GM12878 (cell line): ENCODE measurements around the gene ENO2. TPM values are rescaled to one million over a fixed set of nuclear protein-coding genes. Genes with fewer than 3 reads are reported as not detected.

ENCODE experiments used
- BCL3 ChIP-seq: IDR thresholded peaks from 2 replicates; pipeline ENCODE4 v1.6.1; 2011; ENCODE audit warnings: borderline replicate concordance, low read depth, mild to moderate bottlenecking, moderate library complexity, low read length; ENCODE audit not compliant: insufficient read depth, poor library complexity, severe bottlenecking
- CHD2 ChIP-seq: IDR thresholded peaks from 2 replicates; pipeline ENCODE4 v1.6.1; 2011; ENCODE audit warnings: low read depth, low read length, improper control_type of control experiment, borderline replicate concordance
- ESRRA ChIP-seq: IDR thresholded peaks from 2 replicates; pipeline ENCODE4 v1.6.1; 2012; ENCODE audit warnings: mild to moderate bottlenecking, low read length, improper control_type of control experiment
- GATAD2B ChIP-seq: fragments of 450-650 bp; conservative IDR thresholded peaks from 2 replicates; pipeline ENCODE4 v1.6.1; 2017; ENCODE audit warnings: low read depth, mild to moderate bottlenecking, moderate library complexity
- HDAC2 ChIP-seq: fragments of 200-600 bp; sonication (generic); IDR thresholded peaks from 2 replicates; pipeline ENCODE4 v1.6.1; 2017
- HSF1 ChIP-seq: fragments of 150-350 bp; IDR thresholded peaks from 2 replicates; pipeline ENCODE4 v1.6.1; 2014; ENCODE audit warnings: mild to moderate bottlenecking, low read depth, low read length
- MEF2A ChIP-seq: IDR thresholded peaks from 2 replicates; pipeline ENCODE4 v1.6.1; 2011; ENCODE audit warnings: low read depth, mild to moderate bottlenecking, low read length, moderate library complexity; ENCODE audit not compliant: insufficient read depth
- SREBF2 ChIP-seq: IDR thresholded peaks from 2 replicates; pipeline ENCODE4 v1.6.1; 2012; ENCODE audit warnings: mild to moderate bottlenecking, low read length
- USF2 ChIP-seq: IDR thresholded peaks from 2 replicates; pipeline ENCODE4 v1.6.1; 2011; ENCODE audit warnings: low read depth, low read length, improper control_type of control experiment, borderline replicate concordance
- ZBTB40 ChIP-seq: fragments of 450-650 bp; IDR thresholded peaks from 2 replicates; pipeline ENCODE4 v1.6.1; 2016; ENCODE audit warnings: mild to moderate bottlenecking, moderate library complexity, borderline replicate concordance
- ZNF687 ChIP-seq: fragments of 450-650 bp; IDR thresholded peaks from 2 replicates; pipeline ENCODE4 v1.6.1; 2017; ENCODE audit warnings: mild to moderate bottlenecking, moderate library complexity
- polyA plus RNA-seq, 11 experiments: library from polyadenylated mRNA; depleted of rRNA in 4 of 11; unstranded in 6 of 11; stranded (reverse) in 5 of 11; fragments of >200 nt; fragmentation: Nextera tagmentation in 4 of 11; fragmentation: Illumina TruSeq in 1 of 11; extraction: Ambion mirVana in 4 of 11; extraction: Trizol in 1 of 11; gene quantifications; 1 replicate in 1 of 11; 2 replicates in 10 of 11; pipeline versions ENCODE4 v1.2.1 to v1.2.3, GENCODE V29; 2011 to 2016; ENCODE audit warnings: inconsistent platforms in 2 of 11, missing spikeins in 2 of 11, low read depth in 1 of 11
- total RNA-seq, 4 experiments: library from RNA; depleted of rRNA in 3 of 4; stranded (reverse); fragments of >200 nt in 3 of 4; fragmentation: Illumina TruSeq in 1 of 4; extraction: Trizol in 1 of 4; gene quantifications; 2 replicates each; pipeline versions ENCODE4 v1.2.1 to v1.2.3, GENCODE V29; 2013 to 2021

ENO2 gene
- total and polyA plus RNA-seq, 10 of the 15 experiments (the other 5 are each of a cell fraction or from before 2014, with no cell fraction given): 24.8 to 196 (median 43.1) TPM

GRCh38 chr12:6957741-6958608 lies 43.6 kb downstream of the ENO2 start (continued):
- TF ChIP-seq SREBF2: no peak
- TF ChIP-seq HSF1: no peak
- TF ChIP-seq ESRRA: no peak
- 0 out of 2 replicates have a peak, but pooled peaks have one; percentile 28 for TF ChIP-seq GATAD2B
- TF ChIP-seq ZNF687: peak; percentile 44; the same call in 1 of the 2 replicates
- no peak for TF ChIP-seq USF2
- no peak for TF ChIP-seq BCL3
- TF ChIP-seq ZBTB40: 0 out of 2 replicates have a peak, but pooled peaks have one; percentile 10
- TF ChIP-seq CHD2: no peak
- TF ChIP-seq MEF2A: no peak
- no peak for TF ChIP-seq HDAC2
